ENCODE measurements around the gene TBKBP1. TPM values are rescaled to one million over a fixed set of nuclear protein-coding genes. Genes with fewer than 3 reads are reported as not detected.

The TBKBP1 gene
- total RNA-seq, 4 donors from 2014 or later = 2.4 to 14.7 (median 5.0) TPM

DNA sequence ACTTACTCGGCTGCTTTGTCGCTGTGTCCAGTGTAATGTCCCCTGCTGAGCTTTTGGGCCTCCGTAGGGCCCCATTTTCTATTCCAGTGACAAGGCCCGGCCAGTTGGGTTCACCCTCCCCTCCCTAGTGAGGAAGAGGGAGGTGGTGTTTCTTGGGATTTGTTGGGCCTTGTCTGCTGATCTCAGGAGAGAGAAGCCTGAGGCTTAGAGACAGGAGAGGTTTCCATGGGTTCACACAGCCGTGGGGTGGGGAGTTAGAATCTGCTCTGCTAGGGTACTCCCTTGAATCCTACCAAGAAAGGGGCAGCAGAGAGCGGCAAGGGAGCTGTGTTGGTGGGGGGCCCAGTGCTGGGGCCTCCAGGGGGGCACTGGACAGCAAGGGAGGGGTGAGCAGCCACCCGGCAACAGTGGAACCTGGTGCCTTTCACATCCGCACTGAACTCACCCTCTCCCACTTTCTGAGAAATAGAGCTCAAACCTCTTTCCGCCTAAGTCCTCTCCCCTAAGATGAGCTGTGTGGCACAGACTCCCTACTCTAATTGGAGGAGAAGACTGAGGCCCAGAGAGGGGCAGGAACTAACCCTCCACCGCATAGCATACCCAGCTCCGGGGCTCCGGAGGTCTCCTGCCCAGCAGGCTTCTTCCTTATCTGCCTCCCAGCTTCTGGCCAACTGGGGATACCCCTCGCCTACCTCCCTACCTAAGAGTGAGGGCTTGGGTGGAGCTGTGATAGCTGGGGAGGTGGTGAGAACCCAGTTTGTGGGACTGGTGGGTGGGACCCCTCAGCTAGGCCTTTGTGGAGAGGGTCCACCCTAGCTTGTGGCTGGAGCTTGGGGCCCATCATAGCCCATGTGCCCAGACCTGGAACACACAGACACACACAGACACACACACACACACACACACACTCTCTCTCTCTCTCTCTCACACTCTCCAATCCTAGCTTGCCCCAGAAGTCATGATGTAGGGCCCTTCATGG, 6.8 kb downstream of the TBKBP1 start:
- TF ChIP-seq, protein P1, sequence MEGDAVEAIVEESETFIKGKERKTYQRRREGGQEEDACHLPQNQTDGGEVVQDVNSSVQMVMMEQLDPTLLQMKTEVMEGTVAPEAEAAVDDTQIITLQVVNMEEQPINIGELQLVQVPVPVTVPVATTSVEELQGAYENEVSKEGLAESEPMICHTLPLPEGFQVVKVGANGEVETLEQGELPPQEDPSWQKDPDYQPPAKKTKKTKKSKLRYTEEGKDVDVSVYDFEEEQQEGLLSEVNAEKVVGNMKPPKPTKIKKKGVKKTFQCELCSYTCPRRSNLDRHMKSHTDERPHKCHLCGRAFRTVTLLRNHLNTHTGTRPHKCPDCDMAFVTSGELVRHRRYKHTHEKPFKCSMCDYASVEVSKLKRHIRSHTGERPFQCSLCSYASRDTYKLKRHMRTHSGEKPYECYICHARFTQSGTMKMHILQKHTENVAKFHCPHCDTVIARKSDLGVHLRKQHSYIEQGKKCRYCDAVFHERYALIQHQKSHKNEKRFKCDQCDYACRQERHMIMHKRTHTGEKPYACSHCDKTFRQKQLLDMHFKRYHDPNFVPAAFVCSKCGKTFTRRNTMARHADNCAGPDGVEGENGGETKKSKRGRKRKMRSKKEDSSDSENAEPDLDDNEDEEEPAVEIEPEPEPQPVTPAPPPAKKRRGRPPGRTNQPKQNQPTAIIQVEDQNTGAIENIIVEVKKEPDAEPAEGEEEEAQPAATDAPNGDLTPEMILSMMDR (IDR thresholded peaks at IDR 0.05; ENCODE audit: low read depth) = no peak

DNA sequence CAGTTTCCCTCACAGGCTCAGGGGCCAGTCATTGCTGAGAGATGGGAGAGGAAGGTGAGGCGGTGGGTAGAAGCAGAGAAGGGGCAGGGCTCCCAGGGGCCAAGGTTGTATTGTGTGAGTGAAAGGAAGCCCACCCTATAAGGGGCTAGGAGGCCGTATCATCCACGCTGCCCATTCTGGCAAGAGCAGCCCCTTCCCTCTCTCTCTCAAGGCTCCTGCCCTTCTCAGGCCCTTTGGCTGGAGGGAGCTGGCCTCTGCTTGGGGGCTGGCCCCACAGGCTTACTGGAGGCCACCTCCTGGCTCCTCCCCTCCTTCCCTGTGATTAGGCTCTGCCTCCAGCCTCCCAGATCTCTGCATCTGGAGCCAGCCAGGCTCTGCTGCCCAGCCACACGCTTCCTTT, 7.6 kb downstream of the TBKBP1 start:
- TF ChIP-seq, protein P1 (IDR thresholded peaks at IDR 0.05; ENCODE audit: low read depth) = no peak

DNA sequence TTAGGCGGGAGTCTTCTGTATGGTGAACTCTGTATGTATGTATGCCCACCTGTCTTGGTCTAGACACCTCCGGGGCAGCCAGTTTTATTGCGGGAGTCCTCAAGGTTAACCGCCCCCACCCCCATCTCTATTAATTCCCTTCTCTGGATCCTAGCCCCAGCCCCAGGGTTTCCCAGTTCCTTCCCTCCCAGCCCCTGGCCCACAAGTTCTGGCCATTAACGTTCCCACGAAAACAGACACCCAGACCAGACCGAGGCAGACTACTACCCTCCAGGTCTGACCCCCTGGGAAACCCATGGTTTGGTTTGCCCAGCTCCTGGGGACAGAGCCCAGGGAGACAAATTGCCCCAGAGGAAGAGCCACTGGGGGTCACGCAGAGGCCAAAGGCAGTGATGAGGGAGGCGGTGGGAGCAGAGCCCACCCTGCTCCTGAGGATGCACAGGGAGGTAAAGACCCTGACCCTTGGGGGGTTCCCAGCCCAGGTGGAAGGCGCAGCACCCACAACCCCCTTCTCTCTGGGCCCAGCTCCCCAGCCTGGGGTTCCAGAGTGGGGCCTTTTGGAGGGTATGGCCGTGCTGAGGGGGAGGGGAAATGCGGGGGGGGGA, 8.5 kb downstream of the TBKBP1 start:
- TF ChIP-seq, protein P1 (IDR thresholded peaks at IDR 0.05; ENCODE audit: low read depth) = no peak

DNA sequence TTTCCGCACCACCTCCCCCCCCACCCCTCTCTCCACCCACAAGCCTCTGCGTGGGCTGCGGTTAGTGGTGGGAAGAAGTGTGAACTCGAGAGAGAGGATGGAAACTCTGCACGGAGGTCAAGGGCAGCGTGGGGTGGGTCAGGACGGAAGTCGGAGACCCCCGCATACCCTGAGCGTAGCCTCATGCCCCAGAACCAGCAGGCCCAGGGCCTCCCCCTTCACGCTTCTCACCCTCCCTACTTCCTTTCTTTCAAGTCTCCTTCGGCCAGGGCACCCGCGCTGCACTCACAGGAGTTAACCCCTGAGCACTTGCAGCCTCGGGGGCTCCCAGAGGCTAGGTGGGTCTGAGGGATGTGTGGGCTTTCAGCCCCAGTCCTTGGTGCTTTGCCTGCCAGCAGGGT, 9.2 kb downstream of the TBKBP1 start:
- TF ChIP-seq, protein P1 (IDR thresholded peaks at IDR 0.05; ENCODE audit: low read depth) = no peak

DNA sequence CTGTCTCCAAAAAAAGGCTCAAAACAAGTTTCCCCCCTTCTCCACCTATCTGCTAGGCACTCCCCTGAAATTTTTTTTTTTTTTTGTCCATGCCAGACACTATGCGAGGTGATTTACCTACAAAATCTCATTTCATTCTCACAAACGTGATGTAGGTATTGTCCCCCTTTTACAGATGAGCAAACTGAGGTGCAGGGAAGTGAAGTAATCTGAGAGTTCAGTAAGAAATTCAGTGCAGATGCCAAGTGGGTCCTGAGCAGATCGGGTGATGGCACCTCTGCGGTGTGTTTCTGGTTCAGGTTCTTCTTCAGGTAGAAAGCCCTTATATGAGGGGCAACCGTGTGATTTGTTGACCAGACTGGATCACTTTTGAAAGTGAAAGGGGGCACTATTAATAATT, 9.7 kb downstream of the TBKBP1 start:
- TF ChIP-seq, protein P1 (IDR thresholded peaks at IDR 0.05; ENCODE audit: low read depth) = no peak

DNA sequence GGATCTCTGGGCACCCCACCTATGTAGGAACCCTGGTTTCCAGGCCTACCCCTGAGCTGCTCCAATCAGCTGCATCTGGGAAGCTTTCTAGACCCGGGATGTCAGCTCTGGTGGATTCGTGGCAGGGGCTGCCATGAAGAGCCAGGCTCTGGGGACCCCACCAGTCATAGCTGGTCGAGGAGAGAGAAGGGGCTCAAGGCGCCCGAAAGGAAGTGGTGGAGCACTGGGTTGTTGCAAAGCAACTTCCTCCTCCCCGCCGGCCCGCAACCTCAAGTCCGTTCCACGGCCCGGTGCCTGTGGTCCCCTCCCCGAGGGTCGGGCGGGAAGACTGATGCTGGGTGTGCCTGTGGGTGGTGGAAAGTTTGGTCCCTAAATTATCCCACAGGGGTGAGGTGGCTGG, 10.2 kb downstream of the TBKBP1 start:
- TF ChIP-seq, protein P1 (IDR thresholded peaks at IDR 0.05; ENCODE audit: low read depth) = no peak

DNA sequence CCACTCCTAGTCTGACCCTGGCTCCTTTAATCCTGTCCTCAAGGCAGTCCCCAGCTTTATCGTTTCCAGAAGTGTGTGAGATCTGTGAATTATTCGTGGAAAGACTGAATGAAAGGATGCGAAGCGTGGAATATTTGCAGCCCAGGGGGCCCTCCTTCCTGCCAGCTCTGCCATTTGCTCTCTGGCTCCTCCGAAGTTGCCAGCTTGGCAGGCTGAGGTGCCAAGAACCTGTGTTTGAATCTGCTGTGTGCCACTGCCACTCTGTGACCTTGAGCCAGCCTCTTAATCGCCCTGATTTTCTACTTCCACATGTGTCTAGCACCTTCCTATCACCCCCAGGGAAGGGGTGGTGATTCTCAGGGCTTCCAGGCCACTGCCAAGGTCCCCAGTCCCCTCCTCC, 10.8 kb downstream of the TBKBP1 start:
- TF ChIP-seq, protein P1 (IDR thresholded peaks at IDR 0.05; ENCODE audit: low read depth) = no peak

All from subcutaneous adipose tissue (tissue), 4 donors.